ENCODE measurements around the gene PDS5B.

The PDS5B gene

DNA sequence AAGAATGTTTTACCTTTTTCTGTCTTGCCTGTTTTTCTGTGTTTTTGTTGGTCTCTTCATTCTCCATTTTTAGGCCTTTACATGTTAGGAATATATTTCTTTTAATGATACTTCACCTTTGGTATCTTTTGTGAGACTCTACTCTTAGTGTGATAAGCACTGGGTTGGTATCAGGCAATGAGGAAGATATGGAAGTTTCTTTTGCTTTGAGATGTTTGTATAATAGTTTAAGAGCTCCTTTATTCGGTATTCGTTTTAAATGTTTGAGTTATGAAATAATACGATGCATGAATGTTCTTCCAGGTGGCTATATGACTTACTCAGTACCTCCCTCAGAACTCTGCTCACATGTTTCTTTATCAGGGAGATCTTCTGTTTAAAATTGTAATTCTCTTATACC, 144.8 kb downstream of the PDS5B start:
- Histone ChIP-seq H3K27me3 (ENCODE audit: low read depth) (no peaks in the 10 kb centered on the region), H3K9me3 (no peaks in the 10 kb centered on the region; the same call in 1 of the 2 replicates), H3K4me3 (no peak overlapping the region), H3K4me1 (no peaks in the 10 kb centered on the region), H3K36me3 (replicated peaks) (no peaks in the 10 kb centered on the region; the same call in 1 of the 2 replicates)
- in situ Hi-C loops (cut with MboI; ENCODE audit: low sequenced_read_pairs), result no loop called here
- DNase-seq (ENCODE audit: low spot score in 2 of 2), result no peak

DNA sequence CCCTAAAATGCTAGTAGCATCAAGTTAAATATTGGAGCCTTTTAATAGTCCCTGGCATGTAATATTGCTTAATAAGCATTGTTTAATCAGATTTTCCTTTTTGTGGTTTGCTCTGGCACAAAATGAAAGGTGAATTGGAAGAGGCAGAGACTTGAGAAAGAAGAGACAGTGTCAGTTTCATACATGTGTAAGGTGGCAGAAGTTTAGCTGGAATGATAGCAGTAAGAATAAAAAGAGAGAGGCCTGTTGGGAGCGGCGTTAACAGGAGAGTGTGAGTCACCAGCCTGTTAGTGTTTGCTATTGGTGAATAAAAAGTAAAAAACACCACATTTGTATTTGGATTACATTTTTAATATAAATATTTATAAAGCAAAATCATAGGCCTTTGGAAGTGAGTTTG, 145.3 kb downstream of the PDS5B start:
- DNase-seq (ENCODE audit: low spot score in 2 of 2), result no peak
- in situ Hi-C loops (cut with MboI; ENCODE audit: low sequenced_read_pairs), result no loop called here
- no peaks in the 10 kb centered on the region; the same call in 1 of the 2 replicates for H3K9me3 ChIP-seq
- H3K27me3 ChIP-seq (ENCODE audit: low read depth), result no peaks in the 10 kb centered on the region
- no peaks in the 10 kb centered on the region for H3K4me1 ChIP-seq
- H3K36me3 ChIP-seq (replicated peaks), result no peaks in the 10 kb centered on the region; the same call in 1 of the 2 replicates
- no peak overlapping the region for H3K4me3 ChIP-seq

DNA sequence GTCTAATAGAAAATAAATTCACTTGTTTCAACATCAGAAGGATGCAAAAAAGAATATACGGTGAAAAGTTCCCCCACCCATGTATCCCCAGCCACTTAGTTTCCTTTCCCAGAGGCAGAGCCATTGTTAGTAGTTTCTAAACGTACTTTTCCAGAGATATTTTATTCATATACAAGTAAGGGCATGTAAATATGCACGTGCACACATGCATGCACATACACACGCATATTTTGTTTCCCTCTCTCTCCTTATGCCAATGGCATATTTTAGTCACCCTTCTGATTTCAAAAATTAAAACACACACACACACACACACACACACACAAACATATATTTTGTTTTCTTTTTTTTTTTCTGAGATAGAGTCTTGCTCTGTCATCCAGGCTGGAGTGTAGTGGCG, 147.4 kb downstream of the PDS5B start:
- in situ Hi-C loops (cut with MboI; ENCODE audit: low sequenced_read_pairs), result no loop called here
- Histone ChIP-seq H3K27me3 (ENCODE audit: low read depth) (no peaks in the 10 kb centered on the region), H3K4me1 (no peaks in the 10 kb centered on the region), H3K36me3 (replicated peaks) (peaks cover 2% of the 10 kb centered on the region; the same call in 1 of the 2 replicates), H3K4me3 (no peak overlapping the region), H3K9me3 (no peaks in the 10 kb centered on the region; the same call in 1 of the 2 replicates)
- DNase-seq (ENCODE audit: low spot score in 2 of 2), result no peak

DNA sequence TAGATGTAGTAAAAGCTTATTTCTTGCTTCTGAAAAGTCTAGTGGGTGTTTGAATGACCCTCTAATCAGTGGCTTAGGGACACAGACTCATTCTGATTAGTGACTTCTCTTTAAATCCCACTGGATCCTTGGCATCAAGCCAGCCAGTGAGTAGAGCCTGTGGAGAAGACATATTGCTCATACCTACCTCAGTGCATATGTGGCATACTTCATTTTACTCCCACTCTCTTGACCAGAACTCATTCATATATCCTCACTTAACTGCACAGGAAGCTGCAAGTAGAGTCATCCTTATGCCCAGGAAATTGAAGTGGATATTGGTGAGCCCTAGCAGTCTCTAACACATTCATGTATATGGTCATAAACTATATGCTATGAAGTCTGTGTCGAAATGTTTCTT, 148.3 kb downstream of the PDS5B start:
- Histone ChIP-seq H3K27me3 (ENCODE audit: low read depth) (no peaks in the 10 kb centered on the region), H3K4me3 (no peak overlapping the region), H3K4me1 (no peaks in the 10 kb centered on the region), H3K36me3 (replicated peaks) (peaks cover 2% of the 10 kb centered on the region; the same call in 1 of the 2 replicates), H3K9me3 (no peaks in the 10 kb centered on the region; the same call in 1 of the 2 replicates)
- peak in 1 of 2 experiments; percentile 25 for DNase-seq (ENCODE audit: low spot score in 2 of 2)
- in situ Hi-C loops (cut with MboI; ENCODE audit: low sequenced_read_pairs), result no loop called here

DNA sequence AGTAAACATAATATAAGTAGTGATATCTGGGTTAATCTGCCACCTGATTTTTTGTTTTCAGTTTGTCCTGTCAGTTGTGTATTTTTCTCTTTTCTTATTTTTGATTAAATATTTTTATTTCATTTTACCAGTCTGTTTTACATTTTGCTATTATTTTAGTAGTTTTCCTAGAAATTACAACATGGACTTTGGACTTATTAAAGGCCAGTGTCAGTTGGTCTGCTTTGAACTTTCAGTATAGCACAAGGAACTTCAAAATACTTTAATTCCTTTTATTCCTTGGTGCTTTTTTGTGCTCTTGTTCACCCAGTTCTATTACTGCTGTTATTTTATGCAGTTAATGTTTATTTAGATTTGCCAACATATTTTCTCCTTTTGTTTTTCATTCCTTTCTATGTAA, 149.6 kb downstream of the PDS5B start:
- no peaks in the 10 kb centered on the region for H3K9me3 ChIP-seq
- no peaks in the 10 kb centered on the region for H3K27me3 ChIP-seq (ENCODE audit: low read depth)
- no peak for DNase-seq (ENCODE audit: low spot score in 2 of 2)
- no peak overlapping the region for H3K4me3 ChIP-seq
- no peaks in the 10 kb centered on the region for H3K4me1 ChIP-seq
- in situ Hi-C loops (cut with MboI; ENCODE audit: low sequenced_read_pairs), result no loop called here
- peaks cover 2% of the 10 kb centered on the region; the same call in 1 of the 2 replicates for H3K36me3 ChIP-seq (replicated peaks)

DNA sequence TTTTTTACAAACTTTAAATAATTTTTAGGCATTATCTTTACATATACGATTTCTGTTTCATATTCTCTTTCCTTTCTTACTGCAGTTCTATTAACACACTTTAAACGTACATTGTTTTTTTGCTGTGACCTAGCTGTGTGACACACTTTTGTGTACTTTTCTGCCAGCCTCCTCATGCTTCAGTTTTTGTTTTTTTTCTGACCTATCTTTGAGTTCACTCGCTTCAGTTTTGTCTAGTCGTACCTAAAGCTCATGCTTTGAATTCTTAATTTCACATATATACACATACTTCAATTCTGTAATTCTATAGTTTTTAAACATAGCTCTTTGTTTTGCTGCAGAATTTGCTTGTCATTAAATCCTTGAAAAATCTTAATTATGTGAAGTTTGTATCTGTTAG, 150.4 kb downstream of the PDS5B start:
- DNase-seq (ENCODE audit: low spot score in 2 of 2), result no peak
- Histone ChIP-seq H3K4me1 (no peaks in the 10 kb centered on the region), H3K9me3 (no peaks in the 10 kb centered on the region), H3K4me3 (no peak overlapping the region), H3K27me3 (ENCODE audit: low read depth) (no peaks in the 10 kb centered on the region), H3K36me3 (replicated peaks) (peaks cover 2% of the 10 kb centered on the region; the same call in 1 of the 2 replicates)
- in situ Hi-C loops (cut with MboI; ENCODE audit: low sequenced_read_pairs), result no loop called here

DNA sequence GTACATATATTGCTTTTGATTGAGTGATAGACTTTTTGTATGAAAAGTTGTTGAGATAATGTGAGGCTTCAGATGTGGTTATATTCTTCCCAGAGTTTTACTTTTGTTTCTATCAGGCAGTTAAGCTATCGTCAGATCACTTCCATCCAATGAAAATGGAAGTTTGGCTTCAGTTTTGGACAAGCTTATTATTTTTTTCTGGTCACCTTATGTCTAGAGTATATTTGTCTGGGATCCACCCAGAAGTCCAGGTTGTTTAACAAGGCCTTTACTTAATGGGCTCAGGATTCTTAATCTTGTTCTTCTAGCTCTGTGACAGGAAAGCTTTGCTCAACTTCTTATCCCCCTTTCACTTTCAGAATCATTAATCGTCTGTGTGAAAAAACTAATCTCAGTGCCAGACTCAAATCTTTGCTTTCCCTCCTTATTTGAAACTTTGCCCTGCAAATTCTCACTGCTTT, 150.9 kb downstream of the PDS5B start:
- no peaks in the 10 kb centered on the region for H3K9me3 ChIP-seq

DNA sequence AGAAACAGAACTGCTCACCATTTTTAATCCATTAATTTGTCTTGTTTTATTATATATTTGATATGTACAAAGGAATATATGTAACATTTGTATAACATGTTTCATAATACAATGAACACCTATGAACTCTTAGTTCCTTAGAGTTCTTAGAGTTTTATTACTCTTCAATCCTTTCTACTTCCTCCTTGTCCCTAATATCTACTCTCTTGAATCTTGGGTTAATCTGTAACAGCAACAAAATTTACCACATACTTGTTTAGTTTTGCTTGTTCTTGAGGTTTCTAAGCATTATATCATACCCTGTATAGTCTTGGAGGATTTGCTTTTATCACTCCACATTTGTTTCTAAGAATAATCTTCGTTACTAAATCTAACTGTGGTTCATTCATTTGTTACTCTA, 151.4 kb downstream of the PDS5B start:
- in situ Hi-C loops (cut with MboI; ENCODE audit: low sequenced_read_pairs), result no loop called here
- Histone ChIP-seq H3K27me3 (ENCODE audit: low read depth) (no peaks in the 10 kb centered on the region), H3K36me3 (replicated peaks) (peaks cover 5% of the 10 kb centered on the region; the same call in 1 of the 2 replicates), H3K4me1 (no peaks in the 10 kb centered on the region), H3K9me3 (no peaks in the 10 kb centered on the region), H3K4me3 (no peak overlapping the region)
- DNase-seq (ENCODE audit: low spot score in 2 of 2), result no peak

More for the DNA sequence above, 150.9 kb downstream of the PDS5B start:
- H3K27me3 ChIP-seq (ENCODE audit: low read depth), result no peaks in the 10 kb centered on the region
- no peaks in the 10 kb centered on the region for H3K4me1 ChIP-seq
- in situ Hi-C loops (cut with MboI; ENCODE audit: low sequenced_read_pairs), result no loop called here
- H3K4me3 ChIP-seq, result no peak overlapping the region
- no peak for DNase-seq (ENCODE audit: low spot score in 2 of 2)
- peaks cover 3% of the 10 kb centered on the region; the same call in 1 of the 2 replicates for H3K36me3 ChIP-seq (replicated peaks)

DNA sequence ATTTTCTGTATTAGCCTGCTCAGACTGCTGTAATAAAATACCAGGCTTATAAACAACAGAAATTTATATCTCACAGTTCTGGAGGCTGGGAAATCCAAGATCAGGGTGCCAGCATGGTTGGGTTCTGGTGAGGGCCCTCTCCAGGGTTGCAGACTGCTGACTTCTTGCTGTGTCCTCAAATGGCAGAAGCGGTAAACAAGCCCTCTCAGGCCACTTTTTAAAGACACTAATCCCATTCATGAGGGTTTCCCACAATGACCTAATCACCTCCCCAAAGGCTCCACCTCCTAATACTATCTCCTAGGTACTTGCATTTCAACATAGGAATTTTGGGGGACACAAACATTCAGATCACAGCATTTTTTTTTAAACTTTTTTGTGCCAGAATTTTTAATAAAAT, 159.3 kb downstream of the PDS5B start:
- H3K9me3 ChIP-seq, result no peaks in the 10 kb centered on the region
- H3K36me3 ChIP-seq (replicated peaks), result peaks cover 13% of the 10 kb centered on the region
- no peak overlapping the region for H3K4me3 ChIP-seq
- H3K27me3 ChIP-seq (ENCODE audit: low read depth), result no peaks in the 10 kb centered on the region
- DNase-seq (ENCODE audit: low spot score in 2 of 2), result no peak
- H3K4me1 ChIP-seq, result peaks cover 7% of the 10 kb centered on the region
- in situ Hi-C loops (cut with MboI; ENCODE audit: low sequenced_read_pairs), result no loop called here

DNA sequence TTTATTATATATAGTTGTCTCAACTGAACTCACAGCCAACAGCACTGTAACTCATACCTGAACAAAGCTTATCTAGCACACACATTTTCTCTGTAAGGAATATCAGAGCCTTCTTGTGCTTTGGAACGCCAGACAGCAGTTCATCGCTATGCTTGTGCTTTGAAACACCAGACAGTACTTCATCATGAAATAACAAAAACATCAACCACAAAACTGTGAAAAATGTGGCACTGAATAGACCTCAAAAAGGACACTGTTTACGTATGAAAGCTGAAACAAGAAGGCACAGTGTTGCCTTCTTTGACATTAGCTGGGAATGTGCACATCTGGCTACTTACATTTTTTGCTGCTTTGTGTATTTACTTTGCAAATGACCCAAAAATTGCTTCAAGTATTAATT, 160.2 kb downstream of the PDS5B start:
- no peak for DNase-seq (ENCODE audit: low spot score in 2 of 2)

DNA sequence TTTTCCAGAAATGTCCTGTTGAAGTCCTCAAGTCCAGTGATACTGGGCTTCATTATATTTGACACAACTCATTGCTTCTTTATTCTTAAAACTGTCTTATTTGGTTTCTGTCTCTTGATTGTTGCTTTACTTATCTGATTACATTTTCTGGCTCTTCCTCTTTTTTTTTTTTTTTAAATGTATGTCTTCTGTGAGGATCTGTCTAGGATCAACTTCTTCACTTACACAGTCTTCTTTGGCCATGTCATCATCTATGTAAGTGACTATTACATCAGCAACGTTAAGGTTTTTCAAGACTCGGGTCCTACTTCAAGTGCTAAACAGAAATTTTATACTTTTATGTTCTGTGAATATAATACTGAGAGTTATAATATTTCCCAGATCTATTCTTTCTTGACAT, 162.1 kb downstream of the PDS5B start:
- Histone ChIP-seq H3K4me3 (no peak overlapping the region), H3K9me3 (no peaks in the 10 kb centered on the region), H3K4me1 (peaks cover 7% of the 10 kb centered on the region), H3K36me3 (replicated peaks) (peaks cover 10% of the 10 kb centered on the region), H3K27me3 (ENCODE audit: low read depth) (no peaks in the 10 kb centered on the region)
- no peak for DNase-seq (ENCODE audit: low spot score in 2 of 2)
- in situ Hi-C loops (cut with MboI; ENCODE audit: low sequenced_read_pairs), result no loop called here

More for the DNA sequence above, 160.2 kb downstream of the PDS5B start:
- in situ Hi-C loops (cut with MboI; ENCODE audit: low sequenced_read_pairs), result no loop called here
- Histone ChIP-seq H3K4me3 (no peak overlapping the region), H3K9me3 (no peaks in the 10 kb centered on the region), H3K4me1 (peaks cover 7% of the 10 kb centered on the region), H3K36me3 (replicated peaks) (peaks cover 13% of the 10 kb centered on the region), H3K27me3 (ENCODE audit: low read depth) (no peaks in the 10 kb centered on the region)

DNA sequence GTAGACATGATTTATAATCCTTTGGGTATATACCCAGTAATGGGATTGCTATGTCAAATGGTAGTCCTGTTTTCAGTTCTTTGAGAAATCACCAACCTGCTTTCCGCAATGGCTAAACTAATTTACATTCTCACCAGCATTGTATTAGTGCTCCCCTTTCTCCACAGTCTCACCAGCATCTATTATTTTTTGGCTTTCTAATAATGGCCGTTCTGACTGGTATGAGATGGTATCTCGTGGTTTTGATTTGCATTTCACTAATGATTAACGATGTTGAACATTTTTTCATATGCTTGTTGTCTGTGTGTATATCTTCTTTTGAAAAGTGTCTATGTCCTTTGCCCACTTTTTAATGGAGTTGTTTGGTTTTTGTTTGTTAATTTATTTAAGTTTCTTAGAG, 165.1 kb downstream of the PDS5B start:
- H3K4me1 ChIP-seq, result peaks cover 3% of the 10 kb centered on the region; the same call in 1 of the 2 replicates
- H3K36me3 ChIP-seq (replicated peaks), result peaks cover 16% of the 10 kb centered on the region
- DNase-seq (ENCODE audit: low spot score in 2 of 2), result no peak
- in situ Hi-C loops (cut with MboI; ENCODE audit: low sequenced_read_pairs), result no loop called here
- no peak overlapping the region for H3K4me3 ChIP-seq
- no peaks in the 10 kb centered on the region for H3K9me3 ChIP-seq
- H3K27me3 ChIP-seq (ENCODE audit: low read depth), result no peaks in the 10 kb centered on the region

DNA sequence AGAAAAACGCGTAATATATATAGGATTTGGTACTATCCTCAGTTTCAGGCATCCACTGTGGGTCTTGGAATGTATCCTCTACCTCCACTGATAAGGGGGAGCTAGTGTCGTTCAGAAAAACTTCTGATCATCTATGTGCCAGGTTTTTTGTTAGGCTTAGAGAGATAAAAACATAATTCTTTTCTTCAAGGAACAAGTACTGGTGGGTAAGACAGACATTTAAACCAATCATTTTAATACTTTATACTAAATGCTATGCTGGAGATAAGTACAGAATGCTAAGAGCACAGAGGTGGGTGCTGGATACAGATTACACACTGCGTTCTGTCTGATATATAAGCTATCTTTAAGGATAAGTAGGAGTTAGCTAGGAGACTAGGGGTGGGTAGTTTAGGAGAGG, 166.1 kb downstream of the PDS5B start:
- no peaks in the 10 kb centered on the region for H3K4me1 ChIP-seq
- no peak for DNase-seq (ENCODE audit: low spot score in 2 of 2)
- no peak overlapping the region for H3K4me3 ChIP-seq
- no peaks in the 10 kb centered on the region for H3K9me3 ChIP-seq
- H3K36me3 ChIP-seq (replicated peaks), result peaks cover 14% of the 10 kb centered on the region
- no peaks in the 10 kb centered on the region for H3K27me3 ChIP-seq (ENCODE audit: low read depth)
- in situ Hi-C loops (cut with MboI; ENCODE audit: low sequenced_read_pairs), result no loop called here

DNA sequence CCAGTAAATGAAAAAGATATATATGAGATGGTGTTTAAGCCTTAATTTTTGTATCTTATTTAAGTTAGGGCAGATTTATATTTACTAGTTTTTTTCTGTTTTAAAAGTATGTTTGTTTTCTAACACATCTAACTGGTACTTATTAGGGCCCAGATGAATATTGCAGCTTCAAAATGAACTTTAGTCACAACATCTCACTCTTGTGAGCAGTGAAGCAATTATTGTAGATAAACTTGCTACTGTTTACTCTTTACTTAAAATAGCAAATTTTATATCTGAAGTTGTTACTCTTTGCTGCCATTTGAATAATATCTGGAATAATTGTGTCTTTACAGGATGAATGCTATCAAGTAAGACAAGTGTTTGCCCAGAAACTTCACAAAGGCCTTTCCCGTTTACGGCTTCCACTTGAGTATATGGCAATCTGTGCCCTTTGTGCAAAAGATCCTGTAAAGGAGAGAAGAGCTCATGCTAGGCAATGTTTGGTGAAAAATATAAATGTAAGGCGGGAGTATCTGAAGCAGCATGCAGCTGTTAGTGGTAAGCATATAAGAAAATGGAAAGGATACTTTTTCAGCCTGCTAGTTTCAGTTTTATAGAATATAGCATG, 166.8 kb downstream of the PDS5B start:
- in situ Hi-C loops (cut with MboI; ENCODE audit: low sequenced_read_pairs), result no loop called here
- no peaks in the 10 kb centered on the region for H3K9me3 ChIP-seq
- peaks cover 14% of the 10 kb centered on the region for H3K36me3 ChIP-seq (replicated peaks)
- H3K4me1 ChIP-seq, result no peaks in the 10 kb centered on the region
- H3K27me3 ChIP-seq (ENCODE audit: low read depth), result no peaks in the 10 kb centered on the region
- DNase-seq (ENCODE audit: low spot score in 2 of 2), result no peak
- H3K4me3 ChIP-seq, result no peak overlapping the region

DNA sequence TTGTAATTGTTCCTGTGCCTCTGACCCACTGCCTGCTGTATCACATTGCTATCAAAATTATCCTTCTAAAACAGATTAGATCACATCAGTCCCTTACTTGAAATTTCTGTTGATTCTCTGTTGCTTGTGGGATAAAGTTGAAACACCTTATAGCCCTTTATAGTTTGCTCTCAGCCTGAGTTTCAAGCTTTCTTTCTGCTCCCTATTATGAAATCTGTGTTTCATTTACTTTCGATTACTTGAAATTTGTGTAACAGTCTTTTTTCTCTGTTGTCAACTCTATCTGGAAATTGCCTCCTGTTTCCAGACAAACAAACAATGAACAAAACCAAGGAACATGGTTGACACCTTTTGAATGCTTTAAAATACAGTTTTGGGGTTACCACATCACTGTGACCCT, 167.9 kb downstream of the PDS5B start:
- Histone ChIP-seq H3K4me1 (no peaks in the 10 kb centered on the region), H3K36me3 (replicated peaks) (peaks cover 21% of the 10 kb centered on the region), H3K27me3 (ENCODE audit: low read depth) (no peaks in the 10 kb centered on the region), H3K4me3 (no peak overlapping the region), H3K9me3 (no peaks in the 10 kb centered on the region)
- in situ Hi-C loops (cut with MboI; ENCODE audit: low sequenced_read_pairs), result no loop called here
- no peak for DNase-seq (ENCODE audit: low spot score in 2 of 2)

Data from HAP-1 (cell line).